HCT116 (cell line): ENCODE data around the gene ST7L. TPM values are rescaled to one million over a fixed set of nuclear protein-coding genes. Genes with fewer than 3 reads are reported as not detected.

Experiments
- ATAC-seq: fragments of 200-7000 bp; cut with Tn5 transposase; 2 replicates; pipeline ENCODE4 v1.9.1; 2020; ENCODE audit warnings: mild to moderate bottlenecking, moderate library complexity
- BruUV-seq: library from RNA; stranded (reverse); fragments of 400-500 nt; replicated peaks from 2 replicates; lab custom pipeline; 2021; lab: Mats Ljungman, UMichigan
- CTCF ChIA-PET: fragments of 300-600 bp; sonication (Branson Sonifier 250); formaldehyde crosslinking; loops from one replicate; lab custom pipeline; 2021; ENCODE audit warnings: antibody characterized with exemption; lab: Charles Lee
- POLR2A ChIA-PET: fragments of 300-600, 350-600 bp; sonication (Branson Sonifier 250); formaldehyde crosslinking; loops from one replicate; lab custom pipeline; 2021; ENCODE audit warnings: antibody characterized with exemption; lab: Charles Lee
- RAD21 ChIA-PET, 2 experiments: fragments of 300-600 bp; sonication (Branson Sonifier 250); formaldehyde crosslinking; loops; one replicate each; lab custom pipeline; 2023; ENCODE audit warnings: low total read pairs in 2 of 2; ENCODE audit not compliant: uncharacterized antibody in 2 of 2, unreplicated experiment in 2 of 2, low non-redundant PET in 1 of 2; lab: Charles Lee
- DNase-seq: peaks from one replicate; pipeline ENCODE4 v3.0.0-alpha.2; 2010; ENCODE audit warnings: low read depth, low spot score
- H2AFZ ChIP-seq: fragments of 200-600 bp; shearing (Covaris generic), sonication (generic); 2 replicates; pipeline ENCODE4 v1.6.1; 2017; ENCODE audit warnings: low read depth, mixed run types, mixed read lengths, antibody characterized with exemption, low read length; ENCODE audit not compliant: poor library complexity, severe bottlenecking
- H3K27ac ChIP-seq: 2 replicates; pipeline ENCODE4 v1.5.1; 2012; ENCODE audit warnings: low read depth, low read length
- H3K27me3 ChIP-seq: fragments of 200-600 bp; sonication (generic); 2 replicates; pipeline ENCODE4 v1.6.1; 2016; ENCODE audit warnings: mixed run types, low read length, mixed read lengths; ENCODE audit not compliant: insufficient read depth
- H3K36me3 ChIP-seq, 2 experiments: fragments of 200-500 bp in 1 of 2; fragments of 200-600 bp in 1 of 2; sonication (Bioruptor generic) in 1 of 2; sonication (generic) in 1 of 2; 2 replicates each; pipeline versions ENCODE4 v1.5.1 to v1.6.1; 2014 to 2016; ENCODE audit warnings: low read length in 2 of 2, inconsistent platforms in 1 of 2, mixed read lengths in 1 of 2, mixed run types in 1 of 2; ENCODE audit not compliant: insufficient read depth in 2 of 2, control insufficient read depth in 1 of 2
- H3K4me1 ChIP-seq, 2 experiments: fragments of 200-600 bp in 1 of 2; sonication (generic) in 1 of 2; 2 replicates each; pipeline versions ENCODE4 v1.5.1 to v1.6.1; 2012 to 2017; ENCODE audit warnings: low read length in 2 of 2, inconsistent platforms in 1 of 2, mild to moderate bottlenecking in 1 of 2, mixed read lengths in 1 of 2, mixed run types in 1 of 2, moderate library complexity in 1 of 2; ENCODE audit not compliant: insufficient read depth in 2 of 2, control insufficient read depth in 1 of 2
- H3K4me2 ChIP-seq: fragments of 200-600 bp; sonication (generic); 2 replicates; pipeline ENCODE4 v1.6.1; 2017; ENCODE audit warnings: mixed run types, low read length, mixed read lengths
- H3K4me3 ChIP-seq, 2 experiments: fragments of 200-600 bp in 1 of 2; sonication (generic) in 1 of 2; replicated peaks in 1 of 2; 2 replicates each; pipeline ENCODE4 v1.5.1; 2011 to 2016; ENCODE audit warnings: low read length in 2 of 2, control low read depth in 1 of 2, low read depth in 1 of 2, mild to moderate bottlenecking in 1 of 2, mixed read lengths in 1 of 2, mixed run types in 1 of 2
- H3K79me2 ChIP-seq: fragments of 200-600 bp; sonication (generic); 2 replicates; pipeline ENCODE4 v1.6.1; 2017; ENCODE audit warnings: mild to moderate bottlenecking, mixed run types, low read length, moderate library complexity, mixed read lengths; ENCODE audit not compliant: insufficient read depth
- H3K9ac ChIP-seq: fragments of 200-600 bp; sonication (generic); 2 replicates; pipeline ENCODE4 v1.6.1; 2016; ENCODE audit warnings: low read length, mixed read lengths
- H3K9me2 ChIP-seq: fragments of 200-600 bp; sonication (generic), shearing (Covaris generic); 2 replicates; pipeline ENCODE4 v1.6.1; 2017; ENCODE audit warnings: mixed run types, mild to moderate bottlenecking, moderate library complexity; ENCODE audit not compliant: insufficient read depth
- H3K9me3 ChIP-seq, 2 experiments: fragments of 200-500 bp in 1 of 2; fragments of 200-600 bp in 1 of 2; sonication (Bioruptor generic) in 1 of 2; sonication (generic) in 1 of 2; 2 replicates each; pipeline ENCODE4 v1.6.1; 2014 to 2017; ENCODE audit warnings: low read length in 2 of 2, mixed read lengths in 2 of 2, inconsistent platforms in 1 of 2, low read depth in 1 of 2, mild to moderate bottlenecking in 1 of 2, mixed run types in 1 of 2, moderate library complexity in 1 of 2; ENCODE audit not compliant: control insufficient read depth in 1 of 2, insufficient read depth in 1 of 2
- H4K20me1 ChIP-seq: fragments of 200-600 bp; sonication (generic), shearing (Covaris generic); 2 replicates; pipeline ENCODE4 v1.6.1; 2017; ENCODE audit warnings: mixed run types, mild to moderate bottlenecking, moderate library complexity; ENCODE audit not compliant: insufficient read depth
- CBX3 ChIP-seq: IDR thresholded peaks from 2 replicates; pipeline ENCODE4 v1.6.1; 2012; ENCODE audit warnings: low read depth
- ELF1 ChIP-seq: IDR thresholded peaks from 2 replicates; pipeline ENCODE4 v1.6.1; 2012; ENCODE audit warnings: low read depth, borderline replicate concordance
- EZH2phosphoT487 ChIP-seq: fragments of 200-600 bp; IDR thresholded peaks from 2 replicates; pipeline ENCODE4 v1.6.1; 2018; ENCODE audit warnings: antibody characterized with exemption, borderline replicate concordance
- FOSL1 ChIP-seq: IDR thresholded peaks from 2 replicates; pipeline ENCODE4 v1.6.1; 2012; ENCODE audit warnings: low read depth
- JUND ChIP-seq: IDR thresholded peaks from 2 replicates; pipeline ENCODE4 v1.6.1; 2012
- POLR2A ChIP-seq: IDR thresholded peaks from 2 replicates; pipeline ENCODE4 v1.7.0; 2011; ENCODE audit warnings: borderline replicate concordance; ENCODE audit not compliant: insufficient read depth, insufficient read length; ENCODE audit errors: extremely low read depth
- POLR2AphosphoS5 ChIP-seq: IDR thresholded peaks from 2 replicates; pipeline ENCODE4 v1.6.1; 2011; ENCODE audit warnings: mild to moderate bottlenecking, low read depth, low read length, moderate library complexity
- RAD21 ChIP-seq: IDR thresholded peaks from 2 replicates; pipeline ENCODE4 v1.6.1; 2012; ENCODE audit warnings: low read depth, mild to moderate bottlenecking
- SIN3A ChIP-seq: IDR thresholded peaks from 2 replicates; pipeline ENCODE4 v1.6.1; 2012; ENCODE audit warnings: low read depth
- SP1 ChIP-seq: IDR thresholded peaks from 2 replicates; pipeline ENCODE4 v1.6.1; 2012; ENCODE audit warnings: low read depth
- SRF ChIP-seq: IDR thresholded peaks from 2 replicates; pipeline ENCODE4 v1.6.1; 2012; ENCODE audit warnings: low read depth
- TCF7L2 ChIP-seq: IDR thresholded peaks from 2 replicates; pipeline ENCODE4 v1.7.0; 2011; ENCODE audit warnings: borderline replicate concordance, inconsistent platforms; ENCODE audit not compliant: insufficient read depth, insufficient read length; ENCODE audit errors: extremely low read depth
- YY1 ChIP-seq: IDR thresholded peaks from 2 replicates; pipeline ENCODE4 v1.6.1; 2011; ENCODE audit warnings: low read length, low read depth, moderate library complexity, mild to moderate bottlenecking; ENCODE audit not compliant: insufficient replicate concordance; ENCODE audit errors: extremely low read depth
- ZFX ChIP-seq: fragments of 450-650 bp; IDR thresholded peaks from 2 replicates; pipeline ENCODE4 v1.6.1; 2017
- ZNF274 ChIP-seq: fragments of 200-500 bp; sonication (Bioruptor generic); IDR thresholded peaks from 2 replicates; pipeline ENCODE4 v1.6.1; 2014; ENCODE audit warnings: mild to moderate bottlenecking, low read depth, low read length, inconsistent platforms
- intact Hi-C: fragments of 100-400 bp; cut with micrococcal nuclease; formaldehyde crosslinking; loops from 2 replicates; pipeline ENCODE4 v1.10.0; 2022
- total RNA-seq: library from RNA; stranded (reverse); gene quantifications from one replicate; pipeline ENCODE4 v1.2.1, GENCODE V29; 2021; ENCODE audit not compliant: unreplicated experiment
- TF ChIP-seq, protein P1 (sequence below), 3 experiments: fragments of 200-600 bp in 1 of 3; sonication (generic) in 1 of 3; IDR thresholded peaks in 2 of 3; conservative IDR thresholded peaks in 1 of 3; 2 replicates each; pipeline ENCODE4 v1.5.1; 2012 to 2017; ENCODE audit warnings: low read depth in 2 of 3, low read length in 2 of 3, antibody characterized with exemption in 1 of 3, borderline replicate concordance in 1 of 3, control low read depth in 1 of 3, mild to moderate bottlenecking in 1 of 3, mixed read lengths in 1 of 3, mixed run types in 1 of 3, moderate library complexity in 1 of 3; ENCODE audit not compliant: insufficient read depth in 1 of 3
- TF ChIP-seq, protein P2 (sequence below): IDR thresholded peaks from 2 replicates; pipeline ENCODE4 v1.6.1; 2012; ENCODE audit warnings: low read depth
- TF ChIP-seq, protein P3 (sequence below): IDR thresholded peaks from 2 replicates; pipeline ENCODE4 v1.6.1; 2011; ENCODE audit warnings: mild to moderate bottlenecking, low read length, moderate library complexity; ENCODE audit not compliant: insufficient replicate concordance; ENCODE audit errors: extremely low read depth
- TF ChIP-seq, protein P4 (sequence below): IDR thresholded peaks from 2 replicates; pipeline ENCODE4 v1.6.1; 2012

Gene ST7L
- total RNA-seq, 1 experiment from 2014 or later: 19.9 TPM

DNA sequence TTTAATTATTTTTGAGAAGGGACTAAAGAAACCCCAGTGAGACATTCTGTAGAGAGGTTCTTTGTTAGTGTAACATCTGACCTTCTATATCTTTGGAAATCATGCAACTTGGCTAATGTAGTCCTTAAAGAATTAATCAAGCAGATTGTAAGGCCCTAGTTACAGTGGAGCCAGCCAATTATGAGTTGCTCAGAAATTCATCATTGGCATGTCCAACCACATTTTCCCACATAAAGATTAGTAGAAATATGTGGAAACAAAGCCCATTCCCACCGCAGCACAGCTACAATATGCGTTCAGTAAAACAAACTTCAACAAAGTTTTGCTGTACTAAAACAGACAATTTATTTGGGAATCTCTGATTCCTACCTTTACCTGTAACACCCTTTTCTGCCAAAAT lies 82.4 kb downstream of the ST7L start:
- Histone ChIP-seq H3K9me2 (no peaks in the 10 kb centered on the region), H3K4me2 (no peak overlapping the region), H3K36me3 (no peaks in the 10 kb centered on the region), H3K27me3 (no peaks in the 10 kb centered on the region), H4K20me1 (no peaks in the 10 kb centered on the region), H3K27ac (no peak overlapping the region), H3K79me2 (no peaks in the 10 kb centered on the region), H3K4me3 (no peak overlapping the region), H3K4me1 (no peaks in the 10 kb centered on the region), H3K9ac (no peak overlapping the region), H2AFZ (no peak overlapping the region), H3K9me3 (no peaks in the 10 kb centered on the region)
- RAD21 ChIA-PET: no interaction called here
- no peak for DNase-seq
- intact Hi-C loops: no loop called here
- no TSS peak for BruUV-seq
- CTCF ChIA-PET: no interaction called here
- ATAC-seq: no peak
- TF ChIP-seq RAD21 (no peak), YY1 (no peak), POLR2AphosphoS5 (no peak), SRF (no peak), ELF1 (no peak), FOSL1 (no peak), JUND (no peak), SP1 (no peak), EZH2phosphoT487 (no peak), CBX3 (no peak), POLR2A (no peak), SIN3A (no peak), ZFX (no peak), TCF7L2 (no peak), ZNF274 (no peak)
- TF ChIP-seq, protein P1, sequence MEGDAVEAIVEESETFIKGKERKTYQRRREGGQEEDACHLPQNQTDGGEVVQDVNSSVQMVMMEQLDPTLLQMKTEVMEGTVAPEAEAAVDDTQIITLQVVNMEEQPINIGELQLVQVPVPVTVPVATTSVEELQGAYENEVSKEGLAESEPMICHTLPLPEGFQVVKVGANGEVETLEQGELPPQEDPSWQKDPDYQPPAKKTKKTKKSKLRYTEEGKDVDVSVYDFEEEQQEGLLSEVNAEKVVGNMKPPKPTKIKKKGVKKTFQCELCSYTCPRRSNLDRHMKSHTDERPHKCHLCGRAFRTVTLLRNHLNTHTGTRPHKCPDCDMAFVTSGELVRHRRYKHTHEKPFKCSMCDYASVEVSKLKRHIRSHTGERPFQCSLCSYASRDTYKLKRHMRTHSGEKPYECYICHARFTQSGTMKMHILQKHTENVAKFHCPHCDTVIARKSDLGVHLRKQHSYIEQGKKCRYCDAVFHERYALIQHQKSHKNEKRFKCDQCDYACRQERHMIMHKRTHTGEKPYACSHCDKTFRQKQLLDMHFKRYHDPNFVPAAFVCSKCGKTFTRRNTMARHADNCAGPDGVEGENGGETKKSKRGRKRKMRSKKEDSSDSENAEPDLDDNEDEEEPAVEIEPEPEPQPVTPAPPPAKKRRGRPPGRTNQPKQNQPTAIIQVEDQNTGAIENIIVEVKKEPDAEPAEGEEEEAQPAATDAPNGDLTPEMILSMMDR (IDR thresholded peaks at IDR 0.05 in 2 of 3, conservative IDR thresholded peaks at IDR 0.05 in 1 of 3; ENCODE audit: borderline replicate concordance in 1 of 3, insufficient read depth in 1 of 3, low read depth in 2 of 3, low read length in 2 of 3): no peak
- TF ChIP-seq, protein P2, sequence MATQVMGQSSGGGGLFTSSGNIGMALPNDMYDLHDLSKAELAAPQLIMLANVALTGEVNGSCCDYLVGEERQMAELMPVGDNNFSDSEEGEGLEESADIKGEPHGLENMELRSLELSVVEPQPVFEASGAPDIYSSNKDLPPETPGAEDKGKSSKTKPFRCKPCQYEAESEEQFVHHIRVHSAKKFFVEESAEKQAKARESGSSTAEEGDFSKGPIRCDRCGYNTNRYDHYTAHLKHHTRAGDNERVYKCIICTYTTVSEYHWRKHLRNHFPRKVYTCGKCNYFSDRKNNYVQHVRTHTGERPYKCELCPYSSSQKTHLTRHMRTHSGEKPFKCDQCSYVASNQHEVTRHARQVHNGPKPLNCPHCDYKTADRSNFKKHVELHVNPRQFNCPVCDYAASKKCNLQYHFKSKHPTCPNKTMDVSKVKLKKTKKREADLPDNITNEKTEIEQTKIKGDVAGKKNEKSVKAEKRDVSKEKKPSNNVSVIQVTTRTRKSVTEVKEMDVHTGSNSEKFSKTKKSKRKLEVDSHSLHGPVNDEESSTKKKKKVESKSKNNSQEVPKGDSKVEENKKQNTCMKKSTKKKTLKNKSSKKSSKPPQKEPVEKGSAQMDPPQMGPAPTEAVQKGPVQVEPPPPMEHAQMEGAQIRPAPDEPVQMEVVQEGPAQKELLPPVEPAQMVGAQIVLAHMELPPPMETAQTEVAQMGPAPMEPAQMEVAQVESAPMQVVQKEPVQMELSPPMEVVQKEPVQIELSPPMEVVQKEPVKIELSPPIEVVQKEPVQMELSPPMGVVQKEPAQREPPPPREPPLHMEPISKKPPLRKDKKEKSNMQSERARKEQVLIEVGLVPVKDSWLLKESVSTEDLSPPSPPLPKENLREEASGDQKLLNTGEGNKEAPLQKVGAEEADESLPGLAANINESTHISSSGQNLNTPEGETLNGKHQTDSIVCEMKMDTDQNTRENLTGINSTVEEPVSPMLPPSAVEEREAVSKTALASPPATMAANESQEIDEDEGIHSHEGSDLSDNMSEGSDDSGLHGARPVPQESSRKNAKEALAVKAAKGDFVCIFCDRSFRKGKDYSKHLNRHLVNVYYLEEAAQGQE: no peak
- TF ChIP-seq, protein P3, sequence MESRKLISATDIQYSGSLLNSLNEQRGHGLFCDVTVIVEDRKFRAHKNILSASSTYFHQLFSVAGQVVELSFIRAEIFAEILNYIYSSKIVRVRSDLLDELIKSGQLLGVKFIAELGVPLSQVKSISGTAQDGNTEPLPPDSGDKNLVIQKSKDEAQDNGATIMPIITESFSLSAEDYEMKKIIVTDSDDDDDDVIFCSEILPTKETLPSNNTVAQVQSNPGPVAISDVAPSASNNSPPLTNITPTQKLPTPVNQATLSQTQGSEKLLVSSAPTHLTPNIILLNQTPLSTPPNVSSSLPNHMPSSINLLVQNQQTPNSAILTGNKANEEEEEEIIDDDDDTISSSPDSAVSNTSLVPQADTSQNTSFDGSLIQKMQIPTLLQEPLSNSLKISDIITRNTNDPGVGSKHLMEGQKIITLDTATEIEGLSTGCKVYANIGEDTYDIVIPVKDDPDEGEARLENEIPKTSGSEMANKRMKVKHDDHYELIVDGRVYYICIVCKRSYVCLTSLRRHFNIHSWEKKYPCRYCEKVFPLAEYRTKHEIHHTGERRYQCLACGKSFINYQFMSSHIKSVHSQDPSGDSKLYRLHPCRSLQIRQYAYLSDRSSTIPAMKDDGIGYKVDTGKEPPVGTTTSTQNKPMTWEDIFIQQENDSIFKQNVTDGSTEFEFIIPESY: no peak
- TF ChIP-seq, protein P4, sequence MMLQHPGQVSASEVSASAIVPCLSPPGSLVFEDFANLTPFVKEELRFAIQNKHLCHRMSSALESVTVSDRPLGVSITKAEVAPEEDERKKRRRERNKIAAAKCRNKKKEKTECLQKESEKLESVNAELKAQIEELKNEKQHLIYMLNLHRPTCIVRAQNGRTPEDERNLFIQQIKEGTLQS: no peak
- POLR2A ChIA-PET: no interaction called here
